Stimulated activated CD8-positive, alpha-beta memory T cell treated with anti-CD3 and anti-CD28 coated beads, Interleukin-4, amount 100 ng/mL, for 48 hours (primary cell): ENCODE data around the gene GCHFR.

Experiments
- DNase-seq: peaks from one replicate; pipeline ENCODE4 v3.0.0-alpha.2; 2020

Gene GCHFR

GRCh38 chr15:40776537-40777141 is 12.8 kb downstream of the GCHFR start:
- DNase-seq, result peak; percentile 64

GRCh38 chr15:40782609-40783227 is 18.9 kb downstream of the GCHFR start:
- DNase-seq, result peak; percentile 86

- DNase-seq, result no peak
Observed at GRCh38 chr15:40785164-40785563, 21.3 kb downstream of the GCHFR start.

GRCh38 chr15:40785814-40786213 is 21.9 kb downstream of the GCHFR start:
- DNase-seq, result no peak

- peak; percentile 79 for DNase-seq
Observed at GRCh38 chr15:40787344-40787841, 23.5 kb downstream of the GCHFR start.

- no peak for DNase-seq
Observed at GRCh38 chr15:40787991-40788390, 24.1 kb downstream of the GCHFR start.

GRCh38 chr15:40789119-40789518 is 25.3 kb downstream of the GCHFR start:
- DNase-seq, result no peak

GRCh38 chr15:40789999-40790398 is 26.1 kb downstream of the GCHFR start:
- DNase-seq, result no peak

GRCh38 chr15:40790718-40791117 is 26.9 kb downstream of the GCHFR start:
- no peak for DNase-seq

- no peak for DNase-seq
Observed at GRCh38 chr15:40792394-40792793, 28.5 kb downstream of the GCHFR start.

- peak; percentile 59 for DNase-seq
Observed at GRCh38 chr15:40793216-40793989, 29.5 kb downstream of the GCHFR start.

GRCh38 chr15:40796041-40796440 is 32.2 kb downstream of the GCHFR start:
- no peak for DNase-seq

GRCh38 chr15:40796512-40796911 is 32.6 kb downstream of the GCHFR start:
- DNase-seq, result no peak

GRCh38 chr15:40799523-40799922 is 35.7 kb downstream of the GCHFR start:
- DNase-seq, result no peak

- no peak for DNase-seq
Observed at GRCh38 chr15:40803076-40803475, 39.2 kb downstream of the GCHFR start.

- DNase-seq, result no peak
Observed at GRCh38 chr15:40803688-40804087, 39.8 kb downstream of the GCHFR start.

GRCh38 chr15:40806672-40807027 is 42.8 kb downstream of the GCHFR start:
- no peak for DNase-seq

GRCh38 chr15:40807028-40807887 is 43.4 kb downstream of the GCHFR start, which contains the start of the genes DNAJC17 and ZFYVE19:
Gene DNAJC17, minus strand, starts transcription at chr15:40807473. Its CDS starts 27 bp downstream, at chr15:40807446.
Gene ZFYVE19, plus strand, starts transcription at chr15:40807089. Its CDS starts 501 bp downstream, at chr15:40807590.
- peak; percentile 97 for DNase-seq

- no peak for DNase-seq
Observed at GRCh38 chr15:40807888-40808461, 44.1 kb downstream of the GCHFR start.

- DNase-seq, result no peak
Observed at GRCh38 chr15:40808861-40809450, 45.1 kb downstream of the GCHFR start.

- DNase-seq, result no peak
Observed at GRCh38 chr15:40812721-40813425, 49.0 kb downstream of the GCHFR start.
